ENCODE results near the gene NTM. TPM values are rescaled to one million over a fixed set of nuclear protein-coding genes. Genes with fewer than 3 reads are reported as not detected.

NTM gene
- total RNA-seq, 1 experiment from 2014 or later, result not detected

- Histone ChIP-seq H2AFZ (ENCODE audit: low read depth, low read length, poor library complexity, severe bottlenecking) (no peak overlapping the region), H3K27ac (ENCODE audit: low read depth, low read length) (no peak overlapping the region), H3K9me2 (ENCODE audit: insufficient read depth) (no peaks in the 10 kb centered on the region), H3K4me1 (ENCODE audit: control insufficient read depth in 1 of 2, insufficient read depth in 2 of 2, low read length in 2 of 2) (no peaks in the 10 kb centered on the region), H3K36me3 (ENCODE audit: control insufficient read depth in 1 of 2, insufficient read depth in 2 of 2, low read length in 2 of 2) (no peaks in the 10 kb centered on the region), H4K20me1 (ENCODE audit: insufficient read depth) (no peaks in the 10 kb centered on the region), H3K9ac (ENCODE audit: low read length) (no peak overlapping the region), H3K27me3 (ENCODE audit: insufficient read depth, low read length) (no peaks in the 10 kb centered on the region), H3K4me3 (replicated peaks in 1 of 2; ENCODE audit: low read depth in 1 of 2, low read length in 2 of 2) (no peak overlapping the region), H3K9me3 (ENCODE audit: control insufficient read depth in 1 of 2, insufficient read depth in 1 of 2, low read depth in 1 of 2, low read length in 2 of 2) (peaks cover 10 to 41% of the 10 kb centered on the region in 2 experiments; a peak in 2 of 4 replicates), H3K79me2 (ENCODE audit: insufficient read depth, low read length) (no peaks in the 10 kb centered on the region), H3K4me2 (ENCODE audit: low read length) (no peak overlapping the region)
- ChIA-PET RAD21 (ENCODE audit: low non-redundant PET in 1 of 2, low total read pairs in 2 of 2, uncharacterized antibody in 2 of 2, unreplicated experiment in 2 of 2) (no interaction called here), POLR2A (no interaction called here), CTCF (no interaction called here)
- intact Hi-C loops (cut with micrococcal nuclease), result no loop called here
- ATAC-seq, result no peak
- no TSS peak for BruUV-seq (replicated peaks)
- TF ChIP-seq EGR1 (IDR thresholded peaks at IDR 0.05; ENCODE audit: low read depth), result no peak
- TF ChIP-seq EZH2 (IDR thresholded peaks at IDR 0.05), result no peak
- TF ChIP-seq, protein P1, sequence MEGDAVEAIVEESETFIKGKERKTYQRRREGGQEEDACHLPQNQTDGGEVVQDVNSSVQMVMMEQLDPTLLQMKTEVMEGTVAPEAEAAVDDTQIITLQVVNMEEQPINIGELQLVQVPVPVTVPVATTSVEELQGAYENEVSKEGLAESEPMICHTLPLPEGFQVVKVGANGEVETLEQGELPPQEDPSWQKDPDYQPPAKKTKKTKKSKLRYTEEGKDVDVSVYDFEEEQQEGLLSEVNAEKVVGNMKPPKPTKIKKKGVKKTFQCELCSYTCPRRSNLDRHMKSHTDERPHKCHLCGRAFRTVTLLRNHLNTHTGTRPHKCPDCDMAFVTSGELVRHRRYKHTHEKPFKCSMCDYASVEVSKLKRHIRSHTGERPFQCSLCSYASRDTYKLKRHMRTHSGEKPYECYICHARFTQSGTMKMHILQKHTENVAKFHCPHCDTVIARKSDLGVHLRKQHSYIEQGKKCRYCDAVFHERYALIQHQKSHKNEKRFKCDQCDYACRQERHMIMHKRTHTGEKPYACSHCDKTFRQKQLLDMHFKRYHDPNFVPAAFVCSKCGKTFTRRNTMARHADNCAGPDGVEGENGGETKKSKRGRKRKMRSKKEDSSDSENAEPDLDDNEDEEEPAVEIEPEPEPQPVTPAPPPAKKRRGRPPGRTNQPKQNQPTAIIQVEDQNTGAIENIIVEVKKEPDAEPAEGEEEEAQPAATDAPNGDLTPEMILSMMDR (IDR thresholded peaks at IDR 0.05 in 2 of 3, conservative IDR thresholded peaks at IDR 0.05 in 1 of 3; ENCODE audit: borderline replicate concordance in 1 of 3, insufficient read depth in 1 of 3, low read depth in 2 of 3, low read length in 2 of 3), result no peak
- TF ChIP-seq SP1 (IDR thresholded peaks at IDR 0.05; ENCODE audit: low read depth), result no peak
- TF ChIP-seq ELF1 (IDR thresholded peaks at IDR 0.05; ENCODE audit: borderline replicate concordance, low read depth), result no peak
- no peak for TF ChIP-seq ZFX (IDR thresholded peaks at IDR 0.05)
- no peak for TF ChIP-seq SRF (IDR thresholded peaks at IDR 0.05; ENCODE audit: low read depth)
- TF ChIP-seq, protein P2, sequence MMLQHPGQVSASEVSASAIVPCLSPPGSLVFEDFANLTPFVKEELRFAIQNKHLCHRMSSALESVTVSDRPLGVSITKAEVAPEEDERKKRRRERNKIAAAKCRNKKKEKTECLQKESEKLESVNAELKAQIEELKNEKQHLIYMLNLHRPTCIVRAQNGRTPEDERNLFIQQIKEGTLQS (IDR thresholded peaks at IDR 0.05), result no peak
- no peak for TF ChIP-seq EZH2phosphoT487 (IDR thresholded peaks at IDR 0.05; ENCODE audit: borderline replicate concordance)
- TF ChIP-seq RAD21 (IDR thresholded peaks at IDR 0.05; ENCODE audit: low read depth), result no peak
- DNase-seq (ENCODE audit: low read depth, low spot score), result no peak
Measured at GRCh38 chr11:131867457-131868257, 497.2 kb downstream of the NTM start.

Data from HCT116 (cell line).